Measurements from ENCODE around the gene DAPK2. TPM values are rescaled to one million over a fixed set of nuclear protein-coding genes. Genes with fewer than 3 reads are reported as not detected.
A peak's percentile ranks its signal among the peaks of the same experiment; 100 is the strongest.

DAPK2 gene
- total RNA-seq, 3 donors from 2014 or later = 32.0 to 82.0 (median 35.5) TPM

- DNase-seq (no peak), ATAC-seq (no peak)
- H3K4me3 ChIP-seq = no peak overlapping the region
- TF ChIP-seq CTCF (IDR thresholded peaks at IDR 0.05) = no peak
- no peaks in the 10 kb centered on the region for H3K9me3 ChIP-seq
- no peaks in the 10 kb centered on the region for H3K36me3 ChIP-seq (ENCODE audit: low read depth)
- peaks cover 2% of the 10 kb centered on the region for H3K4me1 ChIP-seq (ENCODE audit: low read depth)
- intact Hi-C loops (cut with DNase I, micrococcal nuclease) = no loop called here
Measured at GRCh38 chr15:63953524-63953923, 92.8 kb downstream of the DAPK2 start.

- no peak for TF ChIP-seq CTCF (IDR thresholded peaks at IDR 0.05)
- intact Hi-C loops (cut with DNase I, micrococcal nuclease) = no loop called here
- Histone ChIP-seq H3K4me1 (ENCODE audit: low read depth) (peaks cover 2% of the 10 kb centered on the region), H3K9me3 (no peaks in the 10 kb centered on the region), H3K36me3 (ENCODE audit: low read depth) (no peaks in the 10 kb centered on the region), H3K4me3 (no peak overlapping the region)
- peak; percentile 11 for ATAC-seq
- DNase-seq = no peak
Measured at GRCh38 chr15:63950911-63951481, 95.3 kb downstream of the DAPK2 start.

- intact Hi-C loops (cut with DNase I, micrococcal nuclease) = loop anchor here in 1 of 2 donors (10.0 kb wide), 1 partner anchor 96 kb away; the partner anchor contains the start of gene DAPK2
- DNase-seq = no peak
Measured at GRCh38 chr15:63948971-63949370, 97.3 kb downstream of the DAPK2 start.

GRCh38 chr15:63948436-63948835 lies 97.8 kb downstream of the DAPK2 start:
- no peaks in the 10 kb centered on the region for H3K36me3 ChIP-seq (ENCODE audit: low read depth)
- ATAC-seq (no peak), DNase-seq (no peak)
- peaks cover 1% of the 10 kb centered on the region for H3K4me1 ChIP-seq (ENCODE audit: low read depth)
- no peak for TF ChIP-seq CTCF (IDR thresholded peaks at IDR 0.05)
- intact Hi-C loops (cut with DNase I, micrococcal nuclease) = loop anchor here in 1 of 2 donors (10.0 kb wide), 1 partner anchor 96 kb away; the partner anchor contains the start of gene DAPK2
- H3K9me3 ChIP-seq = no peaks in the 10 kb centered on the region
- H3K4me3 ChIP-seq = no peak overlapping the region

More at GRCh38 chr15:63948971-63949370, 97.3 kb downstream of the DAPK2 start:
- H3K9me3 ChIP-seq = no peaks in the 10 kb centered on the region
- no peak for ATAC-seq
- no peak overlapping the region for H3K4me3 ChIP-seq
- TF ChIP-seq CTCF (IDR thresholded peaks at IDR 0.05) = no peak
- H3K36me3 ChIP-seq (ENCODE audit: low read depth) = no peaks in the 10 kb centered on the region
- peaks cover 2% of the 10 kb centered on the region for H3K4me1 ChIP-seq (ENCODE audit: low read depth)

GRCh38 chr15:63947228-63947627 lies 99.1 kb downstream of the DAPK2 start:
- H3K9me3 ChIP-seq = no peaks in the 10 kb centered on the region
- no peaks in the 10 kb centered on the region for H3K36me3 ChIP-seq (ENCODE audit: low read depth)
- intact Hi-C loops (cut with DNase I, micrococcal nuclease) = loop anchor here in 1 of 2 donors (10.0 kb wide), 1 partner anchor 98 kb away; the partner anchor contains the start of gene DAPK2
- TF ChIP-seq CTCF (IDR thresholded peaks at IDR 0.05) = no peak
- ATAC-seq (no peak), DNase-seq (no peak)
- no peak overlapping the region for H3K4me3 ChIP-seq
- H3K4me1 ChIP-seq (ENCODE audit: low read depth) = no peaks in the 10 kb centered on the region

All from mucosa of descending colon (tissue), 3 donors.